GM12801 (cell line): ENCODE measurements around the gene TM9SF4.

Source experiments
- TF ChIP-seq, protein P1 (sequence below): IDR thresholded peaks from one replicate; pipeline ENCODE4 v1.5.1; 2011; ENCODE audit warnings: control low read depth; ENCODE audit not compliant: insufficient read length; ENCODE audit errors: extremely low read depth

The TM9SF4 gene

DNA sequence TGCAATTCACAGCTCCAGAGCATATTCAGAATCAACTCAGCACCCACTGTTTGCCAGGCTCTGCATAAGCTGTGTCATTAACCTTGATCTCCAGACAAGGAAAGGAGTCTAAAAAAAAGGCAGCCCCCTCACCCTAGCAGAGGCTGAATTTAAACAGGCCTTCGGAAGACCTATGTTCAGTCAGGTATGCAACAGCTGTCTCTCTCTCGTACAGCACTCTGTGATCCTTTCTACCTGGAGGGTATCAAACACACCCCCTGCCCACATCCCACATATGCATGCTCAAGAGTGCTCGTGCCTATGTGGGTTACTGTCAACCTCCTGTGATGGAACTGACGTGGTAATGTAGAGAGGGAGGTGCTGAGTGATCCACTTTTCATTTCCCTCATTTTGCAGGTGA, 89.5 kb downstream of the TM9SF4 start:
- TF ChIP-seq, protein P1, sequence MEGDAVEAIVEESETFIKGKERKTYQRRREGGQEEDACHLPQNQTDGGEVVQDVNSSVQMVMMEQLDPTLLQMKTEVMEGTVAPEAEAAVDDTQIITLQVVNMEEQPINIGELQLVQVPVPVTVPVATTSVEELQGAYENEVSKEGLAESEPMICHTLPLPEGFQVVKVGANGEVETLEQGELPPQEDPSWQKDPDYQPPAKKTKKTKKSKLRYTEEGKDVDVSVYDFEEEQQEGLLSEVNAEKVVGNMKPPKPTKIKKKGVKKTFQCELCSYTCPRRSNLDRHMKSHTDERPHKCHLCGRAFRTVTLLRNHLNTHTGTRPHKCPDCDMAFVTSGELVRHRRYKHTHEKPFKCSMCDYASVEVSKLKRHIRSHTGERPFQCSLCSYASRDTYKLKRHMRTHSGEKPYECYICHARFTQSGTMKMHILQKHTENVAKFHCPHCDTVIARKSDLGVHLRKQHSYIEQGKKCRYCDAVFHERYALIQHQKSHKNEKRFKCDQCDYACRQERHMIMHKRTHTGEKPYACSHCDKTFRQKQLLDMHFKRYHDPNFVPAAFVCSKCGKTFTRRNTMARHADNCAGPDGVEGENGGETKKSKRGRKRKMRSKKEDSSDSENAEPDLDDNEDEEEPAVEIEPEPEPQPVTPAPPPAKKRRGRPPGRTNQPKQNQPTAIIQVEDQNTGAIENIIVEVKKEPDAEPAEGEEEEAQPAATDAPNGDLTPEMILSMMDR, result no peak

DNA sequence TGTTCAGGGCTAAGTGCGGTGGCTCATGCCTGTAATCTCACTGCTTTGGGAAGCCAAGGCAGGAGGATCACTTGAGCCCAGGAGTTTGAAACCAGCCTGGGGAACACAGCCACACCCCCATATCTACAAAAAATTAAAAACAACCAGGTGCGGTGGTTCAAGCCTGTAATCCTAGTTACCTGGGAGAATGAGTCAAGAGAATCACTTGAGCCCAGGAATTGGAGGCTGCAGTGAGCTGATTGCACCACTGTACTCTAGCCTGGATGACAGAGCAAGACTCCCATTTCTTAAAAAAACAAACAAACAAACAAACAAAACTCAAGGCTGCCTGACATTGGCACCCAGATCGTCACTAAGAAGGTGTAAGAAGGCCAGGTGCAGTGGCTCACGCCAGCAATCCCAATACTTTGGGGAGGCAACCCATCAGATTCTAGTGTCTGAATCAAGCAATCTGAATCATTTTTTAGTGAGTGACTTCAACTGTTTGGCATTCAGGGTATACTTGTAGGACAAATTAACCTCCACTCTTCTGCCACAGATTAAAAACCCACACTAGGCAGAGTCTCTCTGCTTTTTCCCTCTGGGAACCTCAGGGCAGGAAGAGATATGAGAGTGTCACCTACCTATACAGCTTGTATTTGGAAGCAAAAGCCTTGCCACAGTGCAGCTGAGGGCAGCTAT, 91.9 kb downstream of the TM9SF4 start:
- TF ChIP-seq, protein P1, result no peak

DNA sequence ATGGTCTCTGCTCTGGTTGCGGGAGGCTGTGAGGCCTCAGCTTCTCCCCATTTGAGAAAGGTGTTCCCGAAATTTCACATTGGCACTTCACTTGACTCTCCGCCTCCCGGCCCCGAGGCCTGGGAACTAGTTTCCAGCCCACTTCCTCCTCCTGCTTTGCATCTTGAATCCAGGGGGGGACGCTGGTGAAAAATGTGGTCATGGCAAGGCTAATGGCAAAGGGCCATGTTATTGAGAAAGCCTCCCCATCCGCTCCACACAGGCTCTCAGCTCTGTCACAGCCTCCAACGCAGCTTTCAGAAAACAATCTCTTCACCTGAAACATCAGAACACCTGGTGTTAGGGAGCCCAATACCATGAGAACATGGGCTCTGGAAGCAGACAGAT, 92.5 kb downstream of the TM9SF4 start:
- TF ChIP-seq, protein P1, result no peak

DNA sequence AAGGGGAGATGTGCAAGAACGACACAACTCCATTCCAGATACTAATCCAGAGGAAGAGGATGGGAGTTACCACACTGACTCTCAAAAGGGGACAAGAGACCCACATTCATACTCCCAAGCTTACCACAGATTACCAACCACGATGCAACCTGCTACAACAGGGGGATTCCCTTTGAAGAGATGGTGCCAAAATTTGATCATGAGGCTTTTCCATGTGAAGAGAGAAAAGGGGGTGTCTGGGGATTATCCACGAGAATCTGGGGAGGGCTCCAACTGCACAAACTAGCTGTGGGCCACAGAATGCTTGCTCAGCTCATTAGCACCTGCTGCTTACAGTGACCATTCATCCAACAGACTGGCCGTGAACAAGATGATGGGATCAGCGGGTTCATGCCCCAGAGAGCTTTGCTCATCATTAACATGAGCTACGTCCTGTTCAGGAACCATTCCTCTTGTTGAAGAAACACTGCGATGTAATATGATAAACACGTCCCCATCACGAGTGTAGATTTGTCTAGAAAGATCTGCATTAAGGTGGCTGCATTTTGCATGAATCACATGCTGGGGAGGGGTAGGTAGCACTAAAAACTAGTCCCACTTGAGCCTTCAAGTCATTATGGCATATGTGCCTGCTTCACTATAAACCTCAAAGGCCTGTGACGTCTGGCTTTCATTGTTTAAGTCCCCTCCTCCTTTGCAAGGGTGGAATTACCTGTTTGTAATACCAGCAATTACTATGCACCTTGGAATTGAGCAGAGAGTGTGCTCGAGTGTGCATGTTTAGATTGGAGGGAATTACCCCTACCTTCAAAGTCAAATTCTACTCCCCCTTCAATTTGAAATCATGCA, 94.1 kb downstream of the TM9SF4 start:
- TF ChIP-seq, protein P1, result no peak

DNA sequence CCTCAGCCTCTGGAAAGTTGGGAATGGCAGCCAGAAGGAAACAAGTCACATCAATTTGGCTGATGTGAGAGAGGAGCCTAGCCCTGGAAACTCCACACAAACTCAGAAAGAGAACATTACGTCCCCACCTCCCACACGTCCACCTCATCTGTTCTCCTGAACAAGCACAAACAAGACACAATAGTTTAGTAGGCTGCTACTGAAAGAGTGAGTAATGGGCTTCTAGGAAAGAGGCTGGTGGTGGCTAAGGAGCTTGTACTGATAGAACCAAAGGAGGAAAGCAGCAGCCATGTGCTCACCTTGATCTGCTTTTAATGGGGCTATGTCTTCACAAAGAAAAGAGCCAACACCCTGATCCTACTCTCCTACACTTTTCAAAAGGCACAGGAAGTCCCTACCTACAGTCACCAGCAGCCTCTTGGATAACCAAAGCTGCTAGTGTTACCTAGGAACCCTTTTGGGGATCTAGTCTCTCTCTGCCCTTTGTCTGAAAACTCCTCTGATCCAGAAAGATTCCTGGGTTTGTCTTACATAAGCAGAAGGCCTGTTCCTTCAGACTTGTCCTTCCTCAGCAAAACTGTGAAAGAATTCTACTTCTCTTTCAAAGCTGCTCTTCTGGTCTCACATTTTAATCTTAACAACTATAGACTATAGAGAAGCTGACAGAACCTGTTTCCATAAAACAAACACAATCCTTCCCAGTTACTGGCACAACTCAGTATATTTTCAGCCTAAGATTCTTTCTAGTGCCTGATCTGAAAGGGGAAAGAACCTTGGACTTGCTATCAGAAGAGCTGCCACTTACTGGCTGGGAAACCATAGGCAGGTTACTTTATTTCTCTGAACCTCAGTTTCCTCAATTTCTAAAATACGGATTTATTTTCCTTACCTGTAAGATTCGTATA, 94.9 kb downstream of the TM9SF4 start:
- TF ChIP-seq, protein P1, result no peak

DNA sequence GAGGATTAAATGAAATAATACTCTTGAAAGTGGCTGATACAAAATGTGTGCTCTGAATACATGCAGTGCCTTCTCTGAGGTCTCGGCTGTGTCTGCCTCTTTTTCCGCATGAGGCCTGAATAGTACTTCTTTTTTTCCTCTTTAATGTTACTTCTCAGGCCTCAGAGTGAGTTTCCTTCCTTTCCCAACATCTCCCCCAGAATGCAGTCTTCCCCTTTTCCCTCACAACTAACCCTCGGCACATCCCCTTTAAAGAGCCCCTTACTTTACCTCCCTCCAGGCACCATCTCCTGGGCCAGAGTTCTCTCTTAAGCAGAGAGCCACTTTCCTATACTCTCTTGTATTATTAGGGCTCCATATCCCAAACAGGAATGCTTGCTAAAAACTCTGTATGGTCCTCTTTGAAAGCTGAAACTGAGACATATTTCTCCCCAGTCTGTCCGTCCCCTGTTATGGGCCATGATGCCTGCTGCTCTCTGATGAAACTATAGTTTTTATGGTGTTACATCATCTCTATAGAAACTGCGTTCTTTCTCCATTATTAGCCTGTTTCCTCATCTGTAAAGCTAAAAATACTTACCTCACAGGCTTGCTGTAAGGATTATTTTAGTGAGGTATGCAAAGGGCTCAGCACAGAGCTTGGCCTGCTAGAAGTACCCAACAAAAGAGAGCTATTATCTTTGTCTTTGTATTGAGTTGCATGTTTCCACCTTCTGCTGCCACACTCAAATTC, 95.8 kb downstream of the TM9SF4 start:
- TF ChIP-seq, protein P1, result no peak
